HG03571 (cell line): ENCODE measurements around the gene ZNF808.
A peak's percentile ranks its signal among the peaks of the same experiment; 100 is the strongest.
"Not testable (repeated sequence)": the region's sequence is repeated elsewhere in the genome, so short reads cannot be mapped to it uniquely, and the experiment has no call there.

Experiments
- ATAC-seq: cut with Tn5 transposase; IDR thresholded peaks from one replicate; pipeline ENCODE4 v1.9.1; 2021; ENCODE audit not compliant: unreplicated experiment

Gene ZNF808

DNA sequence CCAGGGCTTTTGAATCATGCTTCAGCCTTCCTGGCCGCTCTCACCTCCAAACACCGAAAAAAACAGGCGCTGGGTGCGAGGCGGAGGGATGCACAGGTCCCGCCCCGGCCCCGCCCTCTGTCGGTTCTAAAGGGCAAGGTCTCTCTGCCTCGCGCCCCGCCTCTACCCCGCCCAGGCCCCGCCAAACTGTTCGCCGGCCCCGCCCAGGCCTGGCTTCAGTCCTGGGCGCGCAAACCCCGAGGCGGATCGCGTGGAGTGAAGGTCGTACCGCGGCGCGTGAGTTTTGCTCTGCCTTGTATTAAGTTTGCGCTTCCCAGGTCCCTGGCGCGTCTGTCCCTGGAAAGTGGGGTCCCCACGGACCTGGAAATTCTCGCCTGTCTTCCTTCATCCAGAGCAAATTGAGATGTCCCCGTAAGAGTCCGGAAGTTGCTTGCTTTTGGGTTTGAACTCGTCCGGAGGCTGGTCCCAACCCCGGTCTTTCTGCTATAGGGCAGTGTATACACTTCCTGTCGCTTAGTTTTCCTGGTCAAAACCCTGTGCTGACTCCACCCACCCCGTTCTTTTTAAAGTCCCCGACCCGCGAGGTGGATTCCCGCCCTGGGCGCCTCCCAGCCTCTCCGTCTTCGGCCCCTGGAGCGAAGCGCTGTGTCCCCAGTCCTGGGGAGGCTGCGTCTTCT is 8.4 kb downstream of the ZNF808 start:
- ATAC-seq: peak; percentile 85

DNA sequence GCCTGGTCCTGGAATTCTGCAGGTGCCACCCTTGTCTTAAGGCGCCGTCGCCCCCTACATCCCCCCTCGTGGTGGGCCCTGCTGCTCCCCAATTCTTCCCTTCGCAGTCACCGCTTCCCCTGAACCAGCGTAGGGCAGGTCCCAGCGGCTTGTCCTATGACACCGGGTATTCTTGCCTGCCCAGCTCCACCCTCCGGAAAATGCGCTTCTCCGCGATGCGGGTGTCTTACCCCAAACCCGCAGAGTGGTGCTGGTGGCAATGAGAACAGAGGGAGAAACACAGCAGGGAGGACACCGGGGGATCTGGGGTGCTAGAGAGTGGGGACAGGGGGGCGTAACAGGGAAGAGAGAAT is 9.0 kb downstream of the ZNF808 start:
- ATAC-seq: no peak

DNA sequence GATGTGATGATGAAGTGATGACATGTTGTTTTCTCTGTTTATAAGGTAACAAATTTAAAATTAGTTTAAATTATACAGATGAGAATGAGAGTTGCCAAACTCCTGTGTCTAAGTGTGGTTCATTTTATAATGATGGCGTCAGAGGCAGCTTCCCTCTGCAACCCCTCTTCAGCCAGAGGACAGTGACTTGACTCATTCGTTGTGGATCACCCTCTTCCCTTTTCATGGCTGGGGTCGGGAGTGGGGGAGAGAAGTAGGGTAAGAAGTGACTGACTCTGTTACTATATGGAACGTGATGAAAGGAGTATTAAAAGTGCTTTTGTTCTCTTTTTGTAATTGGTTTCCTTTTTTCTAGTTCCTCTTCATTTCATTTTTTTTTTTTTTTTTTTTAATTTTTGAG is 11.3 kb downstream of the ZNF808 start:
- ATAC-seq: not testable (repeated sequence)

DNA sequence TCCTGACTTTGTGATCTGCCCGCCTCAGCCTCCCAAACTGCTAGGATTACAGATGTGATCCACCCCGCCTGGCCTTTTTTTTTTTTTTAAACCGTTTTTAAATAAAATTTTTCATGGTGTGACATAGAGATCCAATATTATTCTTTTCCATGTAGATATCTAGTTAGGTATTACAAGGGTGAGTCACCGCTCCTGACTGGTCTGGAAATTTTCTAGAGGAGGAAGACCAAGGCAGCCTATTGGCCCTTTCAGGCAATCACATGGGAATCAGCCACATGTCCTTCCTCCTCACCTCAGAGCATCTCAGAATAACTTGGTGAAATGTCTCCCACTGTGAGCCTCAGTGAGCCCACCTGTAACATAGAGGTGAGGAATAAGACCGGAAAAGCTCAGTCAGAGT is 13.7 kb downstream of the ZNF808 start:
- not testable (repeated sequence) for ATAC-seq

DNA sequence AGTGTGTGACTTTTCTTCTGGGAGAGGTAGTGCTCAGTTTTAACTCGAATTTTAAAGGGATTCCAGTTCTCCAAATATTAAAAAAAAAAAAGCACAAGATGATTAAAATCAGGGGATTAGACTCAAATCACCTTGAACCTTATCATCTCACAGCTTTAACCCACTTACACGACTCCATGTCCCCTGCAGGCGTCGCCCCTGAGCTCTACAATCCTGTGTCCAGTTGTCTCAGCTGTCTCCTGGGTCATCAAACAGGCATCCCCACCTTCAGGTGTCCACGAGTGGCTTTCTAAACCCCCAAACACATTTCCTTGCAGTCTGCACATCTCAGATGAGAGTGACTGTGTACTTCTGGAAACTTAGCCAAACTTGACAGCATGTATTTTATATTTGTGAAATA is 14.1 kb downstream of the ZNF808 start:
- ATAC-seq: no peak

DNA sequence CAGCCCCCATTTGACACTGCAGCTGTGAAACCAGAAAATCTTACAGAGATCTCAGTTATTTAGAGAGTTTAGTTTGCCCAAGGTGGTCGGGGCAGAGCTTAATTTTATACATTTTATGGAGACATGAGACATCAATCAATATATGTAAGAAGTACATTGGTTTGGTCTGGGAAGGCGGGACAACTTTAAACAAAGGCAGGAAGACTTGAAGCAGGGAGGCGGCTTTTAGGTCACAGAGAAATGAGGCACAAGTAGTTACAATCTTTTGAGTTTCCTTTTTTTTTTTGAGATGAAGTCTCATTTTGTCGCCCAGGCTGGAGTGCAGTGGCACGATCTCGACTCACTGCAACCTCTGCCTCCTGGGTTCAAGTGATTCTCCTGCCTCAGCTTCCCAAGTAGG is 15.1 kb downstream of the ZNF808 start:
- ATAC-seq: not testable (repeated sequence)

DNA sequence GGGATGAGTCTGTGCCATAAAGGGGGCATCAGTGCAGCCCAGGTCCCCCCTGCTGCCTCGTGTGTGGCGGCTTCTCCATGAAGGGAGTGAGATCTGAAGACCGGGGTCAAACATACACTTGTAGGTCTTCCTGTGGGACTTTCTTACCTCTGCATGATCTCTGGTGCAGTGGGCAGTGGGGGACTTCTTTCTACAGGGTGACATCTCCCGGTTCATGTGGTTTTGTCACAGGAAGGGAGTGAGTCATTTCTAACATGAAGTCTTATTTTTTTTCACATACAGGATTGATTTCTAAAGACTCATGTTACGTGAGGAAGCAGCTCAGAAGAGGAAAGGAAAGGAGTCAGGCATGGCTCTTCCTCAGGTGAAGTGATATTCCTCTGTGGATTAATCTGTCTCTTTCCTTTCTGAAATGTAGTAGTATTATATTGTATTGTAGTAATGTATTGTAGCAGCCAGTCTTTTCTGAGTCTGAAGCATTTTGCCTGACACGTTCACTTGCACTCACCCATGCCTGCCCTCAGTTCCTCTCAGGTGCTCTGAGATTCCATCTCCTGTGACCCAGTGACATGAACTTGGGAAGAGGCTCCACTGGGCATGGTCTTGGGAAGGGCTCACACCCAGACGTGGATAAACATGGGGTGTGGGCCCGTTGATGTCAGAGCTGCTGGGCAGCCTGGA is 15.7 kb downstream of the ZNF808 start:
- no peak for ATAC-seq

DNA sequence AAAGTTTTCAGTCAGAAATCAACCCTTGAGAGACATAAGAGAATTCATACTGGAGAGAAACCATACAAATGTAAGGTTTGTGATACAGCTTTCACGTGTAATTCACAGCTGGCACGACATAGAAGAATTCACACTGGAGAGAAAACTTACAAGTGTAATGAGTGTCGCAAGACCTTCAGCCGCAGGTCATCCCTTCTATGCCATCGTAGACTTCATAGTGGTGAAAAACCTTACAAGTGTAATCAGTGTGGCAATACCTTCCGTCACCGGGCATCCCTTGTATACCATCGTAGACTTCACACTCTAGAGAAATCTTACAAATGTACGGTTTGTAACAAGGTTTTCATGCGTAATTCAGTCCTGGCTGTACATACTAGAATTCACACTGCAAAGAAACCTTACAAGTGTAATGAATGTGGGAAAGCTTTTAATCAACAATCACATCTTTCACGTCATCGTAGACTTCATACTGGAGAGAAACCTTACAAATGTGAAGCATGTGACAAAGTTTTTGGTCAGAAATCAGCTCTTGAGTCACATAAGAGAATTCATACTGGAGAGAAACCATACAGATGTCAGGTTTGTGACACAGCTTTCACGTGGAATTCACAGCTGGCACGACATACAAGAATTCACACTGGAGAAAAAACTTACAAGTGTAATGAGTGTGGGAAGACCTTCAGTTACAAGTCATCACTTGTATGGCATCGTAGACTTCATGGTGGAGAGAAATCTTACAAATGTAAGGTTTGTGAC is 26.9 kb downstream of the ZNF808 start:
- ATAC-seq: no peak

DNA sequence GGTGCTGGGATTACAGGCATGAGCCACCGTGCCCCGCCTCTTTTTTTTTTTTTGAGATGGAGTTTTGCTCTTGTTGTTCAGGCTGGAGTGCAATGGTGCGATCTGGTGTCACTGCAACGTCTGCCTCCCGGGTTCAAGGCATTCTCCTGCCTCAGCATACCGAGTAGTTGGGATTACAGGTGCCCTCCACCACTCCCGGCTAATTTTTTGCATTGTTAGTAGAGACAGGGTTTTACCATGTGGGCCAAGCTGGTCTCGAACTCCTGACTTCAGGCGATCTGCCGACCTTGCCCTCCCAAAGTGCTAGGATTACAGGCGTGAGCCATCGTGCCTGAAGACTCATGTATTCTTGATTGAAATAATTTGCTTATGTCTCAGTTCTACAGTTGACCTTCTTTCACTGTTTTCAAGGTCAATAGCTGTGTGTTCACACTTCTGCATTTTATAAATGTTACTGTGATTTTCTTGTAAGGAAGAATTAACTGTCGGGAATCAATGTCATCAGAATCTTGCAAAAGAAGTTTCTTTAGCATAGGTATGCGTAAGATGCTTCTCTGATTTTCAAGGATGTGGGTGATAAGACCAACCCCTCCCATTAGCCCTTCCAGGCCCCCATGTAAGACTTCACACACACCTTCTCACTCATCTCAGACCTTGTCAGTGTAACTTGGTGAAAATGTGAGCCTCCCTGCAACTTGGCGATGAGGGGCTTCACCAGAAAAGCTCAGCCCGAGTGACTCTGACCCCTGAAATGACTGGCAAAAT is 29.9 kb downstream of the ZNF808 start:
- no peak for ATAC-seq

DNA sequence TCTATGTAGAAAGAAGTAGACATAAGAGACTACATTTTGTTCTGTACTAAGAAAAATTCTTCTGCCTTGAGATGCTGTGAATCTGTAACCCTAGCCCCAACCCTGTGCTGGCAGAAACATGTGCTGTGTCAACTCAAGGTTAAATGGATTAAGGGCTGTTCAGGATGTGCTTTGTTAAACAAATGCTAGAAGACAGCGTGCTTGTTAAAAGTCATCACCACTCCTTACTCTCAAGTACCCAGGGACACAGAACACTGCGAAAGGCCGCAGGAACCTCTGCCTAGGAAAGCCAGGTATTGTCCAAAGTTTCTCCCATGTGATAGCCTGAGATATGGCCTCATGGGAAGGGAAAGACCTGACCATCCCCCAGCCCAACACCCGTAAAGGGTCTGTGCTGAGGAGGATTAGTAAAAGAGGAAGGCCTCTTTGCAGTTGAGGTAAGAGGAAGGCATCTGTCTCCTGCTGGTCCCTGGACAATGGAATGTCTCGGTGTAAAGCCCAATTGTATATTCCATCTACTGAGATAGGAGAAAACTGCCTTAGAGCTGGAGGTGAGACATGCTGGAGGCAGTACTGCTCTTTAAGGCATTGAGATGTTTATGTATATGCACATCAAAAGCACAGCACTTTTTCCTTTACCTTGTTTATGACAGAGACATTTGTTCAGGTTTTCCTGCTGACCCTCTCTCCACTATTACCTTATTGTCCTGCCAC is 31.4 kb downstream of the ZNF808 start:
- ATAC-seq: not testable (repeated sequence)

DNA sequence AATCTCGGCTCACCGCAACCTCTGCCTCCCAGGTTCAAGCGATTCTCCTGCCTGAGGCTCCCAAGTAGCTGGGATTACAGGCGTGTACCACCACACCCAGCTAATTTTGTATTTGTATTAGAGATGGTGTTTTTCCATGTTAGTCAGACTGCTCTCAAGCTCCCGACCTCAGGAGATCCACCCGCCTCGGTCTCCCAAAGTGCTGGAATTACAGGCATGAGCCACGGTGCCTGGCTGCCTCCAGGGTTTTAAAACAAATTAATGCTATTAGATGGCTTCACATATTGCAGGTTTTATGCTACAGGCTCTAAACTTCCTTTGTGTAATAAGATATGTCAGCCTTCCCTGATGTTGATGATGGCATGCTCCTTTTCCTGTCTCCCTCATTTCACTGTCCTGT is 34.1 kb downstream of the ZNF808 start:
- not testable (repeated sequence) for ATAC-seq

DNA sequence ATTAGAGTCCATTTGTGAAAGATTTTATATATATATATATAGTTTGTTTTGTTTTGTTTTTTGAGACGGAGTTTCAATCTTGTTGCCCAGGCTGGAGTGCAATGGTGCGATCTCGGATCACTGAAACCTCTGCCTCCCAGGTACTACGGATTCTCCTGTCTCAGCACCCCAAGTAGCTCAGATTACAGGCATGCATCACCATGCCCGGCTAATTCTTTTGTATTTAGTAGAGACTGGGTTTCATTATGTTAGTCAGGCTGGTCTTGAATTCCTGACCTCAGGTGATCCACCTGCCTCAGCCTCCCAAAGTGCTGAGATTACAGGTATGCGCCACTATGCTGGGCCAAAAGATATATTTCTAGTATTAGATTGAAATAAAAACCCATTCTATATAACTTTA is 38.7 kb downstream of the ZNF808 start:
- no peak for ATAC-seq

DNA sequence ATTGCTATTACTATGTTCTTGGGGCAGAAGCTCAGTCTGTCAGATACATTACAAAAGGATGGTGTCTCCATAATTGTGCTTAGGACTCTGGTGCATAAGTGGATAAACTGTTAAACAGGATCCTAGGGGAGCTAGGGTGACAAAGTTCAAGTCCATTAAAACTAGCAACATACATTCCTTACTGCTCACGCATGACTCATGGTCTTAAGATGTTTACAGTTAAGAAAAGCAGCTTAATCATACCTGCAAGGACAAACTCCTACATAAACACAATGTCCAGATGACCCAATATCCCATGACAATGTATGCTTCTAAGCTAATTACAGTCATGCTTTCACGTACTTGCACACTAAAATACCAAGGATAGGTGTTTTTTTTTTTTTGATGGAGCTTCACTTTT is 39.1 kb downstream of the ZNF808 start:
- no peak for ATAC-seq

DNA sequence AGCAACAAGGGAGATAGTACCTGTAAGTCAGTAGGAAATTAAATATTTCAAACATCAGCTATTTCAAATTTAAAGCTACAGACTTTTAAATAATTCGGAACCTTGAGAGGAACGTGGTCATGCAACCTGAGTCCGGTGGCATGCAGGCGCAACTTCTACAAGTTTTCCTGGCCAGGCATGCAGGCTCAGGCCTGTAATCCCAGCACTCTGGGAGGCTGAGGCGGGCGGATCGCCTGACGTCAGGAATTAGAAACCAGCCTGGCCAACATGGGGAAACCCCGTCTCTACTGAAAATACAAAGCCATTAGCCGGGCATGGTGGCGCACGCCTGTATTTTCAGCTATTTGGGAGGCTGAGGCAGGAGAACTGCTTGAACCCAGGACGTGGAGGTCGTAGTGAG is 40.5 kb downstream of the ZNF808 start:
- no peak for ATAC-seq

DNA sequence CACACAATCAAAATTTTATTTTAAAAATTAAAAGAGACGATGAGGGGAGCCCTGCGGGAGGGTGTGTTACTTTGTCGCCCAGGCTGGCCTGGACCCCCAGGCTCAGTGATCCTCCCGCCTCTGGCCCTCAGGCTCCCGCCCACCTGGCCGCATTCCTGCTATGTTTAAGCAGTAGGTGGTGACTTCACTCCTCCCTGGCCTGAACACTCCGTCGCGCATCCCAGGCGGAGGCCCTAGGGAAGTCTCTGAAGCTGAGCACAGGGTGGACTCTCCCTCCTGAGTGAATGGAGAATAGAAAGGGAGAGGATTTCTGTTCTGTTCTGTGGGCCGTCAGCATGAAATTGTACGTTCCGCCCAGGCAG is 42.2 kb downstream of the ZNF808 start:
- ATAC-seq: not testable (repeated sequence)

DNA sequence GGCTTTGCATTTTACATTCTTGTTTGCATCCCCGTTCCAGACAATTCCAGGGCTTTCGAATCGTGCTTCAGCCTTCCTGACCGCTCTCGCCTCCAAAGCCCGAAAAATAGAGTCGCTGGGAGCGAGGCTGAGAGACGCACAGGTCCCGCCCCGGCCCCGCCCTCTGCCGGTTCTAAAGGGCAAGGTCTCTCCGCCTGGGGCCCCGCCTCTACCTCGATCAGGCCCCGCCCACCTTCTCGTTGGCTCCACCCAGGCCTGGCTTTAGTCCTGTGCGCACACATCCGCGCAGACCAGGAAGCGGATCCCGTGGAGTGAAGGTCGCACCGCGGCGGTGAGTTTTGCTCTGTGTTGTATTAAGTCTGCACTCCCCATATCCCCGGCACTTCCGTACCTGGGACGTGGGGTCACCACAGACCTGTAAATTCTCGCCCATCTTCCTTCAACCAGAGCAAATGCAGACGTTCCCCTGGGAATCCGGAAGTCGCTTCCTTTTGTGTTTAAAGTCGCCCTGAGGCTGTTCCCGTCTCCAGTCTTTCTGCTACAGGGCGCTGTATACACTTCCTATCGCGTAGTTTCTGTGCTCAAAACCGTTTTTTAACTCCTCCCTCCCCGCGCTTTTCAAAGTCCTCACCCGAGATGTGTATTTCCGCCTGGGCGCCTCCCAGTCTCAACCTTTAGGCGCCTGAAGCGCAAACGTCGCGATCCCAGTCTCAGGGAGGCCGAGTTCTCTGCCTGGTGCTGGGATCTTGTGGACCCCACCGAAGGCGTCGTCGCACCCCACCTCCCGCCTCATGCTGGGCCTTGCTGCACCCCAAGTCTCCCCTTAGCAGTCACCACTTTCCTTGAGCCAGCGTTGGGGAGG is 42.8 kb downstream of the ZNF808 start, which contains the start of gene ZNF701:
TSS of gene ZNF701 (plus strand) at position 288 of the 862 bp plus-strand sequence. CDS start 3,861 bp downstream, outside the sequence.
- ATAC-seq: no peak

DNA sequence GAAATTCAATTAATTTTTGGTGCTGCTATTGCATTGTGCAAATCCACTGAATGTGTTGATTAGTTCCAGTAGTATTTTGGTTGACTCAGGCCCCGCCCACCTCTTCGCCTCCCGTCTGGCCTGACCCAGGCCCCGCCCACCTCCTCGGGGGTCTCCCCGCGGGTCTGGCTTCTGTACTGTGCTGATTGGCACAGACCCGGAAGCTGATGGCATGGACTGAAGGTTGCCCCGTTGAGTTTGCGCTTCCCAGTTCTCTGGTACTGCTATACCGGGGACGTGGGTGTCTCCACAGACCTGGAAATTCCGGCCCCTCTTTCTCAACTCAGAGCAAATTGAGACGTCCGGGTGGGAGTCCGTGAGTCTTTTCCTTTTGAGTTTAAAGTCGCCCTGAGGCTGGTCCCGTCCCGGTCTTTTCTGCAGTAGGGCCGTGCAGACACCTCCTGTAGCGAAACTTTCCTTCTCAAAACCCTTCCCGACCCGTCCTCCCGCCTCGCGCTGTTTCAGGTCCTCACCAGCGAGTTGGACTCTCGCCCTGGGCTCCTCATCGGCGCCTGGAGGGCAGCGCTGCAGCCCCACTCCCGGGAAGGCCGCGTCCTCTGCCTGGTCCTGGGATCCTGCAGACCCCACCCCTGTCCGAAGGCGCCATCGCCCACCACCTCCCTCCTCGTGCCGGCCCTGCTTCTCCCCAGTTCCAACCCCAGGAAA is 57.4 kb downstream of the ZNF808 start:
- no peak for ATAC-seq

DNA sequence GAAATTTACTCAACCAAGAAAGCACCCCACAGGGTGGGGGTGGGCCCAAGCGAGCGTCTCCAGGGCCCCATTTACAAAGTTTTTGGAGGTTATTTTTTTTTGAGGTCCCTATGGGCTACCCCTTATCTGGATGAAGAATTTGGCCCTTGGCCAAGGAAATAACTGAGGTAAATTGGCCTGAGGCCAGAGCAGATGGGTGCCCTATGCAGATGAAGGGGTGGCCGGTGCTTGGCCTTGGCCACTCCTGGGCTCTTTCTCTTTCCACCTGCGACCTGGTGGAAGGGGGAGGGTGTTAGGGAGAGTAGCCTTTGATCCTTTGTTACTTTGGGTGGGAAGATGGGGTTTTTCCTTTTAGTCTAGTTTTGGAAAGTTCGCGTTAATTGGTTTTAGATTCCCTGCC is 58.1 kb downstream of the ZNF808 start:
- no peak for ATAC-seq

DNA sequence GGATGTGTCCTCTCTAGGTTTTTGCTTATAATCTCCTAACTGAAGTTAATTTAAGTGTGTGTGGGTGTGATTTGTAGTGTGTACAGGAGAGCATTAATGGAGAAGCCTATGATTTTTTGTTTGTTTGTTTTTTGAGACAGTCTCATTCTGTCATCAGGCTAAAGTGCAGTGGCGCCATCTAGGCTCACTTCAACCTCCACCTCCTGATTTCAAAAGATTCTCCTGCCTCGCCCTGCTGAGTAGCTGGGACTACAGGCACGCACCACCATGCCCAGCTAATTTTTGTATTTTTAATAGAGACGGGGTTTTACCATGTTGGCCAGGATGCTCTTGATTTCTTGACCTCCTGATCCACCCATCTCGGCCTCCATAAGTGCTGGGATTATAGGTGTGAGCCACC is 63.3 kb downstream of the ZNF808 start:
- no peak for ATAC-seq
